Smooth muscle cell (in vitro differentiated cells): ENCODE measurements around the gene SLC14A1. TPM values are rescaled to one million over a fixed set of nuclear protein-coding genes. Genes with fewer than 3 reads are reported as not detected.

Experiments used
- DNase-seq: peaks from one replicate; lab custom pipeline; 2025; ENCODE audit not compliant: unreplicated experiment; lab: John Stamatoyannopoulos, UW
- H2AFZ ChIP-seq: fragments of 200-600 bp; sonication (generic); 2 replicates; pipeline ENCODE4 v1.6.0; 2016; ENCODE audit warnings: antibody characterized with exemption, low read depth, mild to moderate bottlenecking
- H3F3A ChIP-seq: fragments of 200-600 bp; sonication (generic); 2 replicates; pipeline ENCODE4 v1.6.0; 2017; ENCODE audit warnings: antibody characterized with exemption, low read depth
- H3K27ac ChIP-seq: fragments of 200-600 bp; sonication (generic); 2 replicates; pipeline ENCODE4 v1.5.1; 2016; ENCODE audit warnings: low read depth, mild to moderate bottlenecking
- H3K27me3 ChIP-seq: fragments of 200-600 bp; sonication (generic); 2 replicates; pipeline ENCODE4 v1.6.1; 2016; ENCODE audit warnings: low read depth, mild to moderate bottlenecking
- H3K36me3 ChIP-seq: fragments of 200-600 bp; sonication (generic); 2 replicates; pipeline ENCODE4 v1.5.1; 2016; ENCODE audit warnings: low read depth
- H3K4me1 ChIP-seq: fragments of 200-600 bp; sonication (generic); 2 replicates; pipeline ENCODE4 v1.5.1; 2016; ENCODE audit warnings: low read depth
- H3K4me2 ChIP-seq: fragments of 200-600 bp; sonication (generic); 2 replicates; pipeline ENCODE4 v1.6.0; 2016; ENCODE audit warnings: mild to moderate bottlenecking
- H3K4me3 ChIP-seq: fragments of 200-600 bp; sonication (generic); 2 replicates; pipeline ENCODE4 v1.5.1; 2016; ENCODE audit warnings: mild to moderate bottlenecking
- H3K79me2 ChIP-seq: fragments of 200-600 bp; sonication (generic); 2 replicates; pipeline ENCODE4 v1.6.0; 2016; ENCODE audit warnings: low read depth, mild to moderate bottlenecking
- H3K9ac ChIP-seq: fragments of 200-600 bp; sonication (generic); 2 replicates; pipeline ENCODE4 v1.6.0; 2016; ENCODE audit warnings: low read depth
- H3K9me3 ChIP-seq: fragments of 200-600 bp; sonication (generic); replicated peaks from 2 replicates; pipeline ENCODE4 v1.5.1; 2016; ENCODE audit warnings: low read depth
- H4K20me1 ChIP-seq: fragments of 200-600 bp; sonication (generic); 2 replicates; pipeline ENCODE4 v1.6.0; 2016; ENCODE audit warnings: low read depth
- WGBS: methylation state at CpG from one replicate; pipeline ENCODE4 v1.1.7; 2016; ENCODE audit warnings: low lambda C conversion rate; 5-methylcytosine and 5-hydroxymethylcytosine counted together
- polyA plus RNA-seq: library from polyadenylated mRNA; unstranded; fragments of >200 nt; fragmentation: Nextera tagmentation; extraction: Ambion mirVana; gene quantifications from 2 replicates; pipeline ENCODE4 v1.2.1, GENCODE V29; 2016
- total RNA-seq: library from RNA; depleted of rRNA; stranded (reverse); fragments of >200 nt; gene quantifications from 2 replicates; pipeline ENCODE4 v1.2.3, GENCODE V29; 2014
- TF ChIP-seq, protein P1 (sequence below): fragments of 200-600 bp; sonication (generic); IDR thresholded peaks from 2 replicates; pipeline ENCODE4 v1.5.1; 2017; ENCODE audit warnings: borderline replicate concordance, mild to moderate bottlenecking, antibody characterized with exemption; ENCODE audit not compliant: insufficient read depth, poor library complexity, severe bottlenecking

Gene SLC14A1
- total and polyA plus RNA-seq, 2 experiments from 2014 or later, result 20.0 to 37.9 TPM

DNA sequence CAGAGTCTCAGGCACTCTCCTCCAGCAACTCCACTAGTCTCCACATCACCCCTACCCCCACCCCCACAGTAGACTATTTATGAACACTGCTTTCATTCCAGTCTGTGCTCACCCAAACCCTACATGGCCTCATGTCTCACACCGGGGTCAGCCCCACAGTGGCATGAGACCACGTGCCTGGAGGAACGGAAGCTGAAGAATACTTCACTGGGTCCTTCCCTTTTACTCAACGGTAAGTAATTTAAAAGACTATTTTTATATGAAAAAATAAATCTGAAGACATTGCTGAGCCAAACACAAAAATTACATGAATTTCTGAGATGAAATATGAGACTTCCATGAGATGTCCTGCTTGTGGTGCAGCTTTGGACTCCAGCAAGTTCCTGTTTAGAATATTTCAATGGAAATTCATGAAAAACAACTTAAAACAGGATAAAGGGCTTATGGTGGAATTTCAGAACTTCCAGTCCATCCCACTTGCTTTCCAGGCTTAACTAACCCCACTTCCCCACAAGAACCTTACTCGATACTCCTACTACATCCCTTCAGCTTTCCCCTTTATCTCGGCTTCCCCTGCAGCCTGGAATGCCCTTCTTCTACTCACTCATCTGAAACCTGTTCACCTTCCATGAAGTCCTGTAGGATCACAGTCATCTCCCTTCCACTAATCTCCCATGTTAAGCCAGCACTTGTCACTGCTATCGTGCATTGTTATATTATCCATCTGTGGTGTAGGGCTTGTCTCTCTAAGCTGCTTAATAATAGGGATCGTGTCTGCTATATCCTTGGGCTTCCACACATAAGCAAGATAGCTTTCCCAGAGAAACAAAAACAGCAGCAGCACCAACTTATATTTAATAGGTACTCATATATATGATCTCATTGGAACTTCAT, 47.9 kb downstream of the SLC14A1 start:
- H3K4me2 ChIP-seq, result peak overlapping the region; percentile 52
- H3K9ac ChIP-seq, result no peak overlapping the region
- WGBS, result 28% methylated on average over 8 of the region's 8 CpGs

DNA sequence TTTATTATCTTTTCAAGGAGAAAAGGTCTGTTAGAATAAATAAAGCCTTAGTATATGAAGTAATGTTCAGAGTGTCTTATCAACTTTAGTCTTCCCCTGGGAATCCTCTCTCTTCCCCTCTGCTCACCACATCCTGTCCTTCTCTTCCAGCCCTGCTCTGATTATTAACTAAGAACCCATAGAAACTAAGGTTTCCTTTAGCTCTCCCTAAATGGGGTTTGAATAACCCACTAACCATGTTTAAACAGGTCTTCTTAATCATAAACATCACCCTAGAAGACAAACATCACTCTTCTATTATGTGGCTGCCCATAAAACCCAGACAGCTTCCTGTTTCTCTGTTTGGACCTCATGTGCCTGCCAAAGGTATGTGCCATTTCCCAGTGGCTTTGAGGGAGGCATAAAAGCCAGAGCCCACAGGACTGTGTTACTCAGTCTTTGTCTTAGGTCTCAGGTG, 50.1 kb downstream of the SLC14A1 start:
- Histone ChIP-seq H3K9ac (no peak overlapping the region), H3K36me3 (no peaks in the 10 kb centered on the region), H3K4me3 (no peak overlapping the region), H3K79me2 (no peaks in the 10 kb centered on the region), H3K4me2 (peak overlapping the region; percentile 46), H3K4me1 (no peaks in the 10 kb centered on the region), H3K27ac (peak overlapping the region; percentile 65), H4K20me1 (no peaks in the 10 kb centered on the region), H3K9me3 (no peaks in the 10 kb centered on the region), H3K27me3 (no peaks in the 10 kb centered on the region), H3F3A (peaks cover 29% of the 10 kb centered on the region), H2AFZ (no peak overlapping the region)
- no peak for DNase-seq
- TF ChIP-seq, protein P1, sequence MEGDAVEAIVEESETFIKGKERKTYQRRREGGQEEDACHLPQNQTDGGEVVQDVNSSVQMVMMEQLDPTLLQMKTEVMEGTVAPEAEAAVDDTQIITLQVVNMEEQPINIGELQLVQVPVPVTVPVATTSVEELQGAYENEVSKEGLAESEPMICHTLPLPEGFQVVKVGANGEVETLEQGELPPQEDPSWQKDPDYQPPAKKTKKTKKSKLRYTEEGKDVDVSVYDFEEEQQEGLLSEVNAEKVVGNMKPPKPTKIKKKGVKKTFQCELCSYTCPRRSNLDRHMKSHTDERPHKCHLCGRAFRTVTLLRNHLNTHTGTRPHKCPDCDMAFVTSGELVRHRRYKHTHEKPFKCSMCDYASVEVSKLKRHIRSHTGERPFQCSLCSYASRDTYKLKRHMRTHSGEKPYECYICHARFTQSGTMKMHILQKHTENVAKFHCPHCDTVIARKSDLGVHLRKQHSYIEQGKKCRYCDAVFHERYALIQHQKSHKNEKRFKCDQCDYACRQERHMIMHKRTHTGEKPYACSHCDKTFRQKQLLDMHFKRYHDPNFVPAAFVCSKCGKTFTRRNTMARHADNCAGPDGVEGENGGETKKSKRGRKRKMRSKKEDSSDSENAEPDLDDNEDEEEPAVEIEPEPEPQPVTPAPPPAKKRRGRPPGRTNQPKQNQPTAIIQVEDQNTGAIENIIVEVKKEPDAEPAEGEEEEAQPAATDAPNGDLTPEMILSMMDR, result no peak

More for the DNA sequence above, 47.9 kb downstream of the SLC14A1 start:
- H3K4me3 ChIP-seq, result no peak overlapping the region
- peak overlapping the region; percentile 49 for H3K27ac ChIP-seq
- DNase-seq, result no peak
- TF ChIP-seq, protein P1, result no peak
- H3K36me3 ChIP-seq, result no peaks in the 10 kb centered on the region
- H3K4me1 ChIP-seq, result no peaks in the 10 kb centered on the region
- H3F3A ChIP-seq, result peaks cover 25% of the 10 kb centered on the region
- no peaks in the 10 kb centered on the region for H3K9me3 ChIP-seq
- H4K20me1 ChIP-seq, result no peaks in the 10 kb centered on the region
- no peaks in the 10 kb centered on the region for H3K27me3 ChIP-seq
- H2AFZ ChIP-seq, result no peak overlapping the region
- no peaks in the 10 kb centered on the region for H3K79me2 ChIP-seq

GRCh38 chr18:45775241-45775676, 51.3 kb downstream of the SLC14A1 start:
- peak overlapping the region; percentile 36 for H3K4me3 ChIP-seq
- no peaks in the 10 kb centered on the region for H3K9me3 ChIP-seq
- no peaks in the 10 kb centered on the region for H3K79me2 ChIP-seq
- no peaks in the 10 kb centered on the region for H4K20me1 ChIP-seq
- no peak overlapping the region for H2AFZ ChIP-seq
- DNase-seq, result no peak
- TF ChIP-seq, protein P1, result no peak
- peaks cover 33% of the 10 kb centered on the region for H3F3A ChIP-seq
- H3K4me2 ChIP-seq, result peak overlapping the region; percentile 62
- no peaks in the 10 kb centered on the region for H3K4me1 ChIP-seq
- no peaks in the 10 kb centered on the region for H3K27me3 ChIP-seq
- H3K9ac ChIP-seq, result no peak overlapping the region
- 72% methylated on average over 31 of the region's 35 CpGs for WGBS
- H3K27ac ChIP-seq, result peak overlapping the region; percentile 65
- H3K36me3 ChIP-seq, result no peaks in the 10 kb centered on the region
